Fibroblast of lung (primary cell): ENCODE results near the gene ANKFN1. TPM values are rescaled to one million over a fixed set of nuclear protein-coding genes. Genes with fewer than 3 reads are reported as not detected.

Source experiments
- DNase-seq, 2 donors: peaks; one replicate each; pipeline versions ENCODE4 v3.0.0 to v3.0.0-alpha.2; 2010; ENCODE audit warnings: low read depth in 2 of 2
- H2AFZ ChIP-seq: 2 replicates; pipeline ENCODE4 v1.5.1; 2012; ENCODE audit warnings: low read length, control low read depth, inconsistent platforms
- H3K27ac ChIP-seq: 2 replicates; pipeline ENCODE4 v1.5.1; 2011; ENCODE audit warnings: low read length, control low read depth; ENCODE audit not compliant: insufficient read depth
- H3K27me3 ChIP-seq: 2 replicates; pipeline ENCODE4 v1.5.1; 2011; ENCODE audit warnings: mild to moderate bottlenecking, low read length; ENCODE audit not compliant: control insufficient read depth, insufficient read depth
- H3K36me3 ChIP-seq: 2 replicates; pipeline ENCODE4 v1.5.1; 2011; ENCODE audit warnings: low read length; ENCODE audit not compliant: control insufficient read depth, insufficient read depth
- H3K4me1 ChIP-seq: 2 replicates; pipeline ENCODE4 v1.5.1; 2011; ENCODE audit warnings: low read length; ENCODE audit not compliant: control insufficient read depth, insufficient read depth; ENCODE audit errors: extremely low read depth
- H3K4me2 ChIP-seq: 2 replicates; pipeline ENCODE4 v1.5.1; 2011; ENCODE audit warnings: low read length, control low read depth; ENCODE audit not compliant: insufficient read depth; ENCODE audit errors: extremely low read depth
- H3K4me3 ChIP-seq, 4 experiments: fragments of 200-600 bp in 1 of 4; sonication (generic) in 1 of 4; replicated peaks in 1 of 4; 2 replicates each; pipeline ENCODE4 v1.5.1; 2011 to 2016; ENCODE audit warnings: low read length in 4 of 4, low read depth in 3 of 4, mild to moderate bottlenecking in 3 of 4, control low read depth in 2 of 4, inconsistent platforms in 1 of 4, mixed read lengths in 1 of 4; ENCODE audit not compliant: insufficient read depth in 1 of 4; ENCODE audit errors: control extremely low read depth in 1 of 4
- H3K79me2 ChIP-seq: 2 replicates; pipeline ENCODE4 v1.5.1; 2012; ENCODE audit warnings: mild to moderate bottlenecking, low read length, inconsistent platforms; ENCODE audit not compliant: control insufficient read depth, insufficient read depth
- H3K9ac ChIP-seq: 2 replicates; pipeline ENCODE4 v1.5.1; 2011; ENCODE audit warnings: mild to moderate bottlenecking, low read length, control low read depth; ENCODE audit not compliant: insufficient read depth
- H3K9me3 ChIP-seq: 2 replicates; pipeline ENCODE4 v1.5.1; 2012; ENCODE audit warnings: low read depth, low read length; ENCODE audit not compliant: control insufficient read depth, insufficient read depth
- H4K20me1 ChIP-seq: 2 replicates; pipeline ENCODE4 v1.5.1; 2011; ENCODE audit warnings: low read length; ENCODE audit not compliant: control insufficient read depth, insufficient read depth; ENCODE audit errors: extremely low read depth
- EZH2 ChIP-seq: IDR thresholded peaks from 2 replicates; pipeline ENCODE4 v1.5.1; 2012; ENCODE audit warnings: low read length, control low read depth, mild to moderate bottlenecking; ENCODE audit errors: missing control alignments
- polyA plus RNA-seq, 2 donors: library from polyadenylated mRNA; depleted of rRNA in 1 of 2; stranded (reverse) in 1 of 2; unstranded in 1 of 2; fragments of >200 nt; gene quantifications; 2 replicates each; pipeline ENCODE4 v1.2.1, GENCODE V29; 2011 to 2012; ENCODE audit warnings: missing spikeins in 1 of 2
- total RNA-seq: library from RNA; depleted of rRNA; stranded (reverse); fragments of >200 nt; gene quantifications from 2 replicates; pipeline ENCODE4 v1.2.1, GENCODE V29; 2014
- TF ChIP-seq, protein P1 (sequence below), 2 donors: IDR thresholded peaks in 1 of 2; conservative IDR thresholded peaks in 1 of 2; 1 replicate in 1 of 2; 2 replicates in 1 of 2; pipeline ENCODE4 v1.5.1; 2011 to 2012; ENCODE audit warnings: low read length in 2 of 2, control low read depth in 1 of 2, inconsistent platforms in 1 of 2, low read depth in 1 of 2, mild to moderate bottlenecking in 1 of 2

The ANKFN1 gene
- total and polyA plus RNA-seq, 2 donors (not counting 1 experiment from before 2014, with no cell fraction given) = 0.19 TPM; not detected in 1

GRCh38 chr17:56172517-56172982 lies 19.3 kb downstream of the ANKFN1 start:
- Histone ChIP-seq H3K9ac (no peak overlapping the region), H3K4me2 (no peak overlapping the region), H3K27me3 (no peaks in the 10 kb centered on the region), H3K36me3 (no peaks in the 10 kb centered on the region), H3K79me2 (no peaks in the 10 kb centered on the region), H4K20me1 (no peaks in the 10 kb centered on the region), H3K4me3 (no peak overlapping the region), H3K4me1 (peaks cover 4% of the 10 kb centered on the region), H2AFZ (no peak overlapping the region), H3K9me3 (no peaks in the 10 kb centered on the region), H3K27ac (no peak overlapping the region)
- TF ChIP-seq, protein P1, sequence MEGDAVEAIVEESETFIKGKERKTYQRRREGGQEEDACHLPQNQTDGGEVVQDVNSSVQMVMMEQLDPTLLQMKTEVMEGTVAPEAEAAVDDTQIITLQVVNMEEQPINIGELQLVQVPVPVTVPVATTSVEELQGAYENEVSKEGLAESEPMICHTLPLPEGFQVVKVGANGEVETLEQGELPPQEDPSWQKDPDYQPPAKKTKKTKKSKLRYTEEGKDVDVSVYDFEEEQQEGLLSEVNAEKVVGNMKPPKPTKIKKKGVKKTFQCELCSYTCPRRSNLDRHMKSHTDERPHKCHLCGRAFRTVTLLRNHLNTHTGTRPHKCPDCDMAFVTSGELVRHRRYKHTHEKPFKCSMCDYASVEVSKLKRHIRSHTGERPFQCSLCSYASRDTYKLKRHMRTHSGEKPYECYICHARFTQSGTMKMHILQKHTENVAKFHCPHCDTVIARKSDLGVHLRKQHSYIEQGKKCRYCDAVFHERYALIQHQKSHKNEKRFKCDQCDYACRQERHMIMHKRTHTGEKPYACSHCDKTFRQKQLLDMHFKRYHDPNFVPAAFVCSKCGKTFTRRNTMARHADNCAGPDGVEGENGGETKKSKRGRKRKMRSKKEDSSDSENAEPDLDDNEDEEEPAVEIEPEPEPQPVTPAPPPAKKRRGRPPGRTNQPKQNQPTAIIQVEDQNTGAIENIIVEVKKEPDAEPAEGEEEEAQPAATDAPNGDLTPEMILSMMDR (conservative IDR thresholded peaks at IDR 0.05 in 1 of 2, IDR thresholded peaks at IDR 0.05 in 1 of 2; ENCODE audit: low read depth in 1 of 2, low read length in 2 of 2) = no peak
- TF ChIP-seq EZH2 = no peak
- no peak for DNase-seq

DNA sequence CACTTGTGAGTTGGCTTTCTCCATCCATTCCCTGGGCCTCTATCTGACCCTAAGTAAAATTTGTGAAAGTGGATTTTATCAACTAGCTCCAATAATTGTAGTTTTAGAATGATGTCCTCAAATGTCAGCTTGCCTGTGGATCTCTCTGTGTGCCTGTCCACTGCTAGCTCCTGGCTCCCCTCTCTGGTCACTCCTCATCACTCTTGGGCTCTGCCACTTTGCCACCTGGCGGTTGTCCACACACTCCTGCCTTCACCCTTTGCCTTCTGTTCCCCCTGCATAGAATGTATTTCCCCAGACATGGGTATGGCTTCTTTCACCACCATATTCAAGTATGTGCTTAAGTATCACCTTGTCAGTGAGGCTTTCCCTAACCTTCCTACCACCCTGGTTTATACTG lies 19.8 kb downstream of the ANKFN1 start:
- Histone ChIP-seq H4K20me1 (no peaks in the 10 kb centered on the region), H3K27me3 (no peaks in the 10 kb centered on the region), H3K9ac (no peak overlapping the region), H2AFZ (no peak overlapping the region), H3K9me3 (no peaks in the 10 kb centered on the region), H3K79me2 (no peaks in the 10 kb centered on the region), H3K4me3 (no peak overlapping the region), H3K27ac (no peak overlapping the region), H3K4me2 (no peak overlapping the region), H3K36me3 (no peaks in the 10 kb centered on the region), H3K4me1 (peaks cover 4% of the 10 kb centered on the region)
- no peak for DNase-seq
- TF ChIP-seq EZH2 = no peak
- TF ChIP-seq, protein P1 (conservative IDR thresholded peaks at IDR 0.05 in 1 of 2, IDR thresholded peaks at IDR 0.05 in 1 of 2; ENCODE audit: low read depth in 1 of 2, low read length in 2 of 2) = no peak

GRCh38 chr17:56173958-56174835 lies 20.9 kb downstream of the ANKFN1 start:
- no peak overlapping the region for H3K4me3 ChIP-seq
- H3K4me2 ChIP-seq = no peak overlapping the region
- no peaks in the 10 kb centered on the region for H3K27me3 ChIP-seq
- H3K79me2 ChIP-seq = no peaks in the 10 kb centered on the region
- no peaks in the 10 kb centered on the region for H3K36me3 ChIP-seq
- no peak overlapping the region for H3K9ac ChIP-seq
- no peak for TF ChIP-seq EZH2
- peak in 1 of 2 donors; percentile 36 for DNase-seq
- peaks cover 4% of the 10 kb centered on the region for H3K4me1 ChIP-seq
- no peaks in the 10 kb centered on the region for H4K20me1 ChIP-seq
- no peak overlapping the region for H2AFZ ChIP-seq
- H3K27ac ChIP-seq = no peak overlapping the region
- no peaks in the 10 kb centered on the region for H3K9me3 ChIP-seq
